Endothelial cell of umbilical vein (primary cell): Measurements from ENCODE around the gene C19orf33. TPM values are rescaled to one million over a fixed set of nuclear protein-coding genes. Genes with fewer than 3 reads are reported as not detected.

ENCODE experiments used
- BruUV-seq: library from RNA; stranded (reverse); fragments of 400-500 nt; replicated peaks from 2 replicates; lab custom pipeline; 2021; lab: Mats Ljungman, UMichigan
- CTCF ChIA-PET: fragments of 300-600, 350-600 bp; sonication (Branson Sonifier 250); formaldehyde crosslinking; loops from one replicate; lab custom pipeline; 2021; ENCODE audit warnings: antibody characterized with exemption, inconsistent platforms; lab: Charles Lee
- POLR2A ChIA-PET: fragments of 300-600, 350-600 bp; sonication (Branson Sonifier 250); formaldehyde crosslinking; loops from one replicate; lab custom pipeline; 2021; ENCODE audit warnings: antibody characterized with exemption, inconsistent platforms; lab: Charles Lee
- DNase-seq: peaks from one replicate; pipeline ENCODE4 v3.0.0-alpha.2; 2011; ENCODE audit warnings: low read depth, low spot score
- FAIRE-seq: peaks from 2 replicates; lab custom pipeline; 2011; peaks lifted over from hg19 to GRCh38; lab: Jason Lieb, UNC
- H2AFZ ChIP-seq: 2 replicates; pipeline ENCODE4 v1.6.0; 2012; ENCODE audit warnings: low read depth, low read length, control low read depth, inconsistent platforms
- H3K27ac ChIP-seq: 2 replicates; pipeline ENCODE4 v1.5.1; 2011; ENCODE audit warnings: low read depth, mild to moderate bottlenecking, control low read depth, low read length, moderate library complexity; ENCODE audit not compliant: insufficient read depth
- H3K27me3 ChIP-seq, 2 experiments: 2 replicates each; pipeline versions ENCODE4 v1.6.0 to v1.6.1; 2011; ENCODE audit warnings: low read length in 2 of 2, mixed read lengths in 1 of 2; ENCODE audit not compliant: control insufficient read depth in 2 of 2, insufficient read depth in 2 of 2
- H3K36me3 ChIP-seq, 2 experiments: 2 replicates in 1 of 2; 3 replicates in 1 of 2; pipeline ENCODE4 v1.5.1; 2011; ENCODE audit warnings: low read length in 2 of 2, mild to moderate bottlenecking in 1 of 2, moderate library complexity in 1 of 2; ENCODE audit not compliant: control insufficient read depth in 2 of 2, insufficient read depth in 2 of 2; ENCODE audit errors: extremely low read depth in 1 of 2
- H3K4me1 ChIP-seq: 3 replicates; pipeline ENCODE4 v1.5.1; 2011; ENCODE audit warnings: mild to moderate bottlenecking, low read length; ENCODE audit not compliant: control insufficient read depth, insufficient read depth; ENCODE audit errors: extremely low read depth
- H3K4me2 ChIP-seq: 2 replicates; pipeline ENCODE4 v1.6.1; 2011; ENCODE audit warnings: low read length, control low read depth, mixed read lengths; ENCODE audit not compliant: insufficient read depth
- H3K4me3 ChIP-seq, 3 experiments: fragments of 200-600 bp in 1 of 3; sonication (generic), shearing (Covaris generic) in 1 of 3; replicated peaks in 1 of 3; 2 replicates each; pipeline ENCODE4 v1.5.1; 2011 to 2016; ENCODE audit warnings: control low read depth in 3 of 3, low read length in 3 of 3, mild to moderate bottlenecking in 2 of 3, inconsistent platforms in 1 of 3, low read depth in 1 of 3, moderate library complexity in 1 of 3; ENCODE audit not compliant: insufficient read depth in 1 of 3
- H3K79me2 ChIP-seq: 2 replicates; pipeline ENCODE4 v1.6.0; 2012; ENCODE audit warnings: low read length, inconsistent platforms; ENCODE audit not compliant: control insufficient read depth, insufficient read depth
- H3K9ac ChIP-seq: replicated peaks from 2 replicates; pipeline ENCODE3; 2011; ENCODE audit warnings: low read length, control low read depth; ENCODE audit not compliant: insufficient read depth; ENCODE audit errors: extremely low read depth
- H3K9me1 ChIP-seq: replicated peaks from 3 replicates; pipeline ENCODE4 v1.6.0; 2011; ENCODE audit warnings: mild to moderate bottlenecking, low read length; ENCODE audit not compliant: control insufficient read depth, insufficient read depth; ENCODE audit errors: extremely low read depth
- H3K9me3 ChIP-seq: replicated peaks from 2 replicates; pipeline ENCODE4 v1.5.1; 2012; ENCODE audit warnings: low read length, inconsistent platforms; ENCODE audit not compliant: control insufficient read depth, insufficient read depth
- H4K20me1 ChIP-seq: replicated peaks from 2 replicates; pipeline ENCODE3; 2011; ENCODE audit warnings: mild to moderate bottlenecking, low read length; ENCODE audit not compliant: control insufficient read depth, insufficient read depth; ENCODE audit errors: extremely low read depth
- CTCF ChIP-seq, 2 donors: IDR thresholded peaks; 1 replicate in 1 of 2; 2 replicates in 1 of 2; pipeline ENCODE4 v1.5.1; 2011; ENCODE audit warnings: low read length in 2 of 2, mild to moderate bottlenecking in 2 of 2, moderate library complexity in 2 of 2, control low read depth in 1 of 2, inconsistent platforms in 1 of 2, low read depth in 1 of 2; ENCODE audit not compliant: insufficient read depth in 1 of 2; ENCODE audit errors: extremely low read depth in 1 of 2
- EZH2 ChIP-seq: IDR thresholded peaks from 2 replicates; pipeline ENCODE4 v1.6.1; 2012; ENCODE audit warnings: borderline replicate concordance, low read depth, mild to moderate bottlenecking, moderate library complexity, low read length, inconsistent platforms; ENCODE audit not compliant: severe bottlenecking
- FOS ChIP-seq: IDR thresholded peaks from 2 replicates; pipeline ENCODE4 v1.6.1; 2011; ENCODE audit warnings: mild to moderate bottlenecking, low read length, moderate library complexity, borderline replicate concordance; ENCODE audit not compliant: insufficient read depth
- GATA2 ChIP-seq: IDR thresholded peaks from 2 replicates; pipeline ENCODE4 v1.7.0; 2011; ENCODE audit warnings: low read depth, mild to moderate bottlenecking, moderate library complexity, mixed read lengths, low read length; ENCODE audit not compliant: insufficient read length, insufficient read depth
- JUN ChIP-seq: IDR thresholded peaks from 2 replicates; pipeline ENCODE4 v1.6.1; 2011; ENCODE audit warnings: borderline replicate concordance, low read depth; ENCODE audit not compliant: insufficient read length, insufficient read depth
- MAX ChIP-seq: IDR thresholded peaks from 2 replicates; pipeline ENCODE4 v1.6.1; 2011; ENCODE audit not compliant: insufficient read depth, insufficient read length
- MYC ChIP-seq: IDR thresholded peaks from one replicate; pipeline ENCODE4 v1.6.1; 2011; ENCODE audit warnings: mild to moderate bottlenecking, low read depth, low read length
- POLR2A ChIP-seq: IDR thresholded peaks from 2 replicates; pipeline ENCODE4 v1.6.1; 2012; ENCODE audit warnings: low read depth, mild to moderate bottlenecking, control low read depth, low read length
- POLR2AphosphoS5 ChIP-seq: IDR thresholded peaks from 2 replicates; pipeline ENCODE4 v1.6.1; 2012; ENCODE audit warnings: low read depth, mild to moderate bottlenecking, control low read depth, low read length, moderate library complexity; ENCODE audit not compliant: insufficient read depth
- dilution Hi-C: fragments of 300-500 bp; cut with MboI; formaldehyde crosslinking; loops from one replicate; pipeline ENCODE4 v1.15.0; 2019; ENCODE audit warnings: low sequenced_read_pairs; ENCODE audit not compliant: extremely low pct_ligation_motif_present
- intact Hi-C: fragments of 100-400 bp; cut with micrococcal nuclease; formaldehyde crosslinking; loops from one replicate; pipeline ENCODE4 v1.10.0; 2022
- polyA plus RNA-seq, 4 experiments: library from polyadenylated mRNA; depleted of rRNA in 3 of 4; stranded (reverse) in 3 of 4; unstranded in 1 of 4; fragments of >200 nt; gene quantifications; 2 replicates each; pipeline versions ENCODE4 v1.2.1 to v1.2.3, GENCODE V29; 2011 to 2012; ENCODE audit warnings: missing spikeins in 1 of 4
- total RNA-seq: library from RNA; stranded (reverse); gene quantifications from 2 replicates; pipeline ENCODE4 v1.2.3, GENCODE V29; 2021

C19orf33 gene
- total and polyA plus RNA-seq, 2 donors (not counting 3 experiments of a cell fraction or from before 2014, with no cell fraction given): 4.3 to 34.1 TPM

GRCh38 chr19:38291855-38292254, 12.2 kb upstream of the C19orf33 start:
- no peaks in the 10 kb centered on the region for H3K36me3 ChIP-seq
- no peak overlapping the region for H3K4me2 ChIP-seq
- H3K9me1 ChIP-seq: no peaks in the 10 kb centered on the region
- intact Hi-C loops (no loop called here), dilution Hi-C loops (no loop called here)
- H3K79me2 ChIP-seq: no peaks in the 10 kb centered on the region
- H3K27me3 ChIP-seq: no peaks in the 10 kb centered on the region
- H2AFZ ChIP-seq: no peak overlapping the region
- no peaks in the 10 kb centered on the region for H3K4me1 ChIP-seq
- H3K27ac ChIP-seq: no peak overlapping the region
- FAIRE-seq (no peak), DNase-seq (no peak)
- no peak for TF ChIP-seq MYC
- no peak overlapping the region for H3K9ac ChIP-seq
- H3K9me3 ChIP-seq: no peaks in the 10 kb centered on the region
- no peak overlapping the region for H3K4me3 ChIP-seq
- no peaks in the 10 kb centered on the region for H4K20me1 ChIP-seq
- POLR2A ChIA-PET: no interaction called here
- no TSS peak for BruUV-seq
- CTCF ChIA-PET: no interaction called here

DNA sequence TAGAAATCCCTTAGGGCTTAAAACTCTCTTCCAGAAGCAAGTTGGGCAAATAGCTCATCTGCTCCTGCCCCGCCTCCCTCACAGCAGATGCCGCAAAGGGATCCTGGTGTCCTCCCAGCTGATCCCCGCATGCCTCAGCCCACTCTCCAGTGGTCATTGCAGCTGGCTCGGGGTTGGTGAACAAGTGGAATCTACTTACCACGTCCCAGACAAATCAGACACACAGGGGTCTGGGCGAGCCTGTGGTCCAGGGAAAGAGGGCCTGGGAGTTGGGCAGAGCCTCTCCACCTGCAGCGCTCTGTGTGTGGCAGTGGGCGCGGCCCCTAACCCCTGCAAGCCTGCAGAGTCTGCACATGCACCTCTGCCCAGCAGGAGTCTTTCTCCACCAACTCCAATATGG, 10.8 kb upstream of the C19orf33 start:
- dilution Hi-C loops (no loop called here), intact Hi-C loops (no loop called here)
- H2AFZ ChIP-seq: no peak overlapping the region
- H3K79me2 ChIP-seq: no peaks in the 10 kb centered on the region
- H3K9me1 ChIP-seq: no peaks in the 10 kb centered on the region
- BruUV-seq: no TSS peak
- H3K27me3 ChIP-seq: no peaks in the 10 kb centered on the region
- CTCF ChIA-PET: no interaction called here
- no peak for TF ChIP-seq MAX
- no peak for TF ChIP-seq JUN
- no peak for TF ChIP-seq POLR2AphosphoS5
- no peak for TF ChIP-seq POLR2A
- no peak for TF ChIP-seq CTCF (IDR thresholded peaks at IDR 0.05; ENCODE audit: extremely low read depth in 1 of 2, insufficient read depth in 1 of 2, low read depth in 1 of 2, low read length in 2 of 2)
- TF ChIP-seq FOS: no peak
- no peak for TF ChIP-seq MYC
- no peak for TF ChIP-seq GATA2
- no peak for TF ChIP-seq EZH2
- FAIRE-seq: no peak
- H3K4me2 ChIP-seq: no peak overlapping the region
- no peaks in the 10 kb centered on the region for H3K4me1 ChIP-seq
- no peak for DNase-seq
- no peaks in the 10 kb centered on the region for H4K20me1 ChIP-seq
- H3K27ac ChIP-seq: no peak overlapping the region
- no peak overlapping the region for H3K9ac ChIP-seq
- H3K9me3 ChIP-seq: no peaks in the 10 kb centered on the region
- H3K36me3 ChIP-seq: no peaks in the 10 kb centered on the region
- no peak overlapping the region for H3K4me3 ChIP-seq
- POLR2A ChIA-PET: no interaction called here
